CD4-positive, CD25-positive, alpha-beta regulatory T cell (primary cell): Measurements from ENCODE around the gene NEGR1. TPM values are rescaled to one million over a fixed set of nuclear protein-coding genes. Genes with fewer than 3 reads are reported as not detected.

ENCODE experiments used
- ATAC-seq, 2 donors: fragments of 150-1000 bp; cut with Tn5 transposase; one replicate each; pipeline ENCODE4 v1.10.0; 2021; ENCODE audit warnings: low read depth in 2 of 2, moderate number of reproducible peaks in 2 of 2, moderate library complexity in 1 of 2
- DNase-seq, 3 donors: peaks; one replicate each; pipeline versions ENCODE4 v3.0.0 to v3.0.0-alpha.2; 2012 to 2022; ENCODE audit warnings: mixed read lengths in 1 of 3
- H3K27ac ChIP-seq: one replicate; pipeline ENCODE4 v1.7.0; 2013; ENCODE audit warnings: mild to moderate bottlenecking, low read length; ENCODE audit not compliant: insufficient read depth, poor library complexity, severe bottlenecking
- H3K27me3 ChIP-seq: one replicate; pipeline ENCODE4 v1.7.0; 2013; ENCODE audit warnings: low read length; ENCODE audit not compliant: control insufficient read depth, insufficient read depth
- H3K36me3 ChIP-seq: one replicate; pipeline ENCODE4 v1.7.0; 2013; ENCODE audit warnings: mild to moderate bottlenecking, low read length, moderate library complexity; ENCODE audit not compliant: control insufficient read depth, insufficient read depth
- H3K4me1 ChIP-seq: 2 replicates; pipeline ENCODE4 v1.7.0; 2013; ENCODE audit warnings: mild to moderate bottlenecking, low read length; ENCODE audit not compliant: insufficient read depth, control insufficient read depth, poor library complexity, severe bottlenecking
- H3K4me3 ChIP-seq: one replicate; pipeline ENCODE4 v1.7.0; 2013; ENCODE audit warnings: low read depth, mild to moderate bottlenecking, low read length, moderate library complexity
- H3K9me3 ChIP-seq, 2 experiments: 1 replicate in 1 of 2; 2 replicates in 1 of 2; pipeline ENCODE4 v1.7.0; 2013; ENCODE audit warnings: low read length in 2 of 2, mild to moderate bottlenecking in 1 of 2, moderate library complexity in 1 of 2; ENCODE audit not compliant: control insufficient read depth in 2 of 2
- H3K27ac Mint-ChIP-seq, 3 donors: one replicate each; pipeline ENCODE4 v1.8.0; 2020 to 2022; ENCODE audit warnings: mild to moderate bottlenecking in 3 of 3, mixed read lengths in 3 of 3, moderate library complexity in 2 of 3
- H3K27me3 Mint-ChIP-seq: one replicate; pipeline ENCODE4 v1.8.0; 2022; ENCODE audit warnings: mild to moderate bottlenecking, mixed read lengths
- H3K36me3 Mint-ChIP-seq: one replicate; pipeline ENCODE4 v1.8.0; 2020; ENCODE audit warnings: mixed read lengths
- H3K4me1 Mint-ChIP-seq, 4 donors: one replicate each; pipeline ENCODE4 v1.8.0; 2020 to 2022; ENCODE audit warnings: mixed read lengths in 4 of 4, mild to moderate bottlenecking in 1 of 4
- H3K4me3 Mint-ChIP-seq, 4 donors: one replicate each; pipeline ENCODE4 v1.8.0; 2020 to 2022; ENCODE audit warnings: mild to moderate bottlenecking in 4 of 4, mixed read lengths in 4 of 4, moderate library complexity in 3 of 4
- H3K9me3 Mint-ChIP-seq, 7 donors: one replicate each; pipeline ENCODE4 v1.8.0; 2020 to 2022; ENCODE audit warnings: mixed read lengths in 7 of 7, mild to moderate bottlenecking in 3 of 7, moderate library complexity in 2 of 7
- polyA plus RNA-seq, 4 donors: library from polyadenylated mRNA; unstranded; fragments of 300-500 nt; fragmentation: Illumina TruSeq; gene quantifications; one replicate each; pipeline ENCODE4 v1.2.3, GENCODE V29; 2021
- total RNA-seq: library from RNA; stranded (reverse); gene quantifications from one replicate; pipeline ENCODE4 v1.2.3, GENCODE V29; 2022

Gene NEGR1
- total and polyA plus RNA-seq, 5 donors from 2014 or later: not detected

- no peaks in the 10 kb centered on the region for H3K36me3 ChIP-seq
- no peaks in the 10 kb centered on the region for H3K36me3 Mint-ChIP-seq
- DNase-seq (peak in 1 of 3 donors; percentile 14), ATAC-seq (no peak)
- H3K4me1 ChIP-seq: no peaks in the 10 kb centered on the region
- peaks cover 16% of the 10 kb centered on the region for H3K27me3 ChIP-seq
- H3K9me3 ChIP-seq: no peaks in the 10 kb centered on the region
- no peak overlapping the region for H3K27ac Mint-ChIP-seq
- peaks cover 0 to 9% (median 0%) of the 10 kb centered on the region in 7 donors for H3K9me3 Mint-ChIP-seq
- peak overlapping the region; percentile 31 for H3K4me3 ChIP-seq
- H3K4me1 Mint-ChIP-seq: peaks cover 3 to 19% (median 10%) of the 10 kb centered on the region in 4 donors
- no peak overlapping the region for H3K27ac ChIP-seq
- no peak overlapping the region for H3K4me3 Mint-ChIP-seq
- peaks cover 21% of the 10 kb centered on the region for H3K27me3 Mint-ChIP-seq
These were observed 2.2 kb upstream of the NEGR1 start for GRCh38 chr1:72284348-72285073.

- H3K4me1 Mint-ChIP-seq: peaks cover 3 to 19% (median 10%) of the 10 kb centered on the region in 4 donors
- H3K27me3 Mint-ChIP-seq: peaks cover 21% of the 10 kb centered on the region
These were observed 1.7 kb upstream of the NEGR1 start for GRCh38 chr1:72284084-72284347.

GRCh38 chr1:72283307-72284083 lies 1.2 kb upstream of the NEGR1 start:
- H3K4me3 ChIP-seq: peak overlapping the region; percentile 50
- H3K27ac Mint-ChIP-seq: no peak overlapping the region

More at GRCh38 chr1:72284084-72284347, 1.7 kb upstream of the NEGR1 start:
- no peak for DNase-seq
- no peak overlapping the region for H3K27ac Mint-ChIP-seq
- H3K36me3 Mint-ChIP-seq: no peaks in the 10 kb centered on the region
- ATAC-seq: no peak
- no peaks in the 10 kb centered on the region for H3K9me3 ChIP-seq
- H3K4me3 ChIP-seq: peak overlapping the region; percentile 31
- no peaks in the 10 kb centered on the region for H3K36me3 ChIP-seq
- H3K9me3 Mint-ChIP-seq: peaks cover 0 to 9% (median 0%) of the 10 kb centered on the region in 7 donors
- H3K27ac ChIP-seq: no peak overlapping the region
- H3K4me1 ChIP-seq: no peaks in the 10 kb centered on the region
- peaks cover 16% of the 10 kb centered on the region for H3K27me3 ChIP-seq
- H3K4me3 Mint-ChIP-seq: no peak overlapping the region

GRCh38 chr1:72283022-72283306 lies 625 bp upstream of the NEGR1 start:
- no peak overlapping the region for H3K4me3 Mint-ChIP-seq
- no peaks in the 10 kb centered on the region for H3K36me3 ChIP-seq
- no peaks in the 10 kb centered on the region for H3K36me3 Mint-ChIP-seq
- ATAC-seq: no peak
- peaks cover 21% of the 10 kb centered on the region for H3K27me3 Mint-ChIP-seq
- peak overlapping the region; percentile 50 for H3K4me3 ChIP-seq
- peak in 1 of 3 donors; percentile 4 for DNase-seq
- no peak overlapping the region for H3K27ac Mint-ChIP-seq
- H3K9me3 Mint-ChIP-seq: peaks cover 0 to 9% (median 0%) of the 10 kb centered on the region in 7 donors
- H3K27ac ChIP-seq: no peak overlapping the region
- H3K9me3 ChIP-seq: no peaks in the 10 kb centered on the region
- no peaks in the 10 kb centered on the region for H3K4me1 ChIP-seq
- peaks cover 16% of the 10 kb centered on the region for H3K27me3 ChIP-seq
- H3K4me1 Mint-ChIP-seq: peaks cover 3 to 19% (median 10%) of the 10 kb centered on the region in 4 donors

More at GRCh38 chr1:72283307-72284083, 1.2 kb upstream of the NEGR1 start:
- H3K9me3 ChIP-seq: no peaks in the 10 kb centered on the region
- H3K36me3 Mint-ChIP-seq: no peaks in the 10 kb centered on the region
- H3K36me3 ChIP-seq: no peaks in the 10 kb centered on the region
- H3K27ac ChIP-seq: no peak overlapping the region
- no peaks in the 10 kb centered on the region for H3K4me1 ChIP-seq
- DNase-seq (peak in 2 of 3 donors; percentile 7 to 14), ATAC-seq (peak; percentile 26 to 28)
- H3K4me3 Mint-ChIP-seq: no peak overlapping the region
- peaks cover 16% of the 10 kb centered on the region for H3K27me3 ChIP-seq
- peaks cover 21% of the 10 kb centered on the region for H3K27me3 Mint-ChIP-seq
- peaks cover 0 to 9% (median 0%) of the 10 kb centered on the region in 7 donors for H3K9me3 Mint-ChIP-seq
- H3K4me1 Mint-ChIP-seq: peaks cover 3 to 19% (median 10%) of the 10 kb centered on the region in 4 donors

- H3K4me3 Mint-ChIP-seq: peak overlapping the region; percentile 24 to 88 (median 82)
- Histone ChIP-seq H3K36me3 (no peaks in the 10 kb centered on the region), H3K27me3 (peaks cover 16% of the 10 kb centered on the region), H3K4me1 (no peaks in the 10 kb centered on the region), H3K4me3 (no peak overlapping the region), H3K9me3 (no peaks in the 10 kb centered on the region), H3K27ac (no peak overlapping the region)
- peaks cover 3 to 19% (median 10%) of the 10 kb centered on the region in 4 donors for H3K4me1 Mint-ChIP-seq
- peak overlapping the region in 2 of 3 donors; percentile 24 to 80 for H3K27ac Mint-ChIP-seq
- ATAC-seq (peak in 1 of 2 donors; percentile 8), DNase-seq (no peak)
- no peaks in the 10 kb centered on the region for H3K36me3 Mint-ChIP-seq
- H3K9me3 Mint-ChIP-seq: peaks cover 0 to 9% (median 0%) of the 10 kb centered on the region in 7 donors
- peaks cover 21% of the 10 kb centered on the region for H3K27me3 Mint-ChIP-seq
These were observed 585 bp downstream of the NEGR1 start for GRCh38 chr1:72281637-72282270.

- H3K36me3 ChIP-seq: no peaks in the 10 kb centered on the region
- H3K9me3 ChIP-seq: no peaks in the 10 kb centered on the region
- H3K36me3 Mint-ChIP-seq: no peaks in the 10 kb centered on the region
- ATAC-seq (no peak), DNase-seq (no peak)
- no peak overlapping the region for H3K4me3 ChIP-seq
- H3K9me3 Mint-ChIP-seq: peaks cover 0 to 7% (median 0%) of the 10 kb centered on the region in 7 donors
- H3K4me3 Mint-ChIP-seq: peak overlapping the region in 3 of 4 donors; percentile 24 to 88 (median 86)
- H3K4me1 Mint-ChIP-seq: peaks cover 3 to 16% (median 10%) of the 10 kb centered on the region in 4 donors
- H3K27ac ChIP-seq: no peak overlapping the region
- peaks cover 21% of the 10 kb centered on the region for H3K27me3 Mint-ChIP-seq
- H3K4me1 ChIP-seq: no peaks in the 10 kb centered on the region
- peak overlapping the region in 1 of 3 donors; percentile 16 for H3K27ac Mint-ChIP-seq
- peaks cover 16% of the 10 kb centered on the region for H3K27me3 ChIP-seq
These were observed 1.2 kb downstream of the NEGR1 start for GRCh38 chr1:72281144-72281543.

GRCh38 chr1:72280711-72281110 lies 1.6 kb downstream of the NEGR1 start:
- H3K9me3 Mint-ChIP-seq: peaks cover 0 to 7% (median 0%) of the 10 kb centered on the region in 7 donors

More at GRCh38 chr1:72280711-72281110, 1.6 kb downstream of the NEGR1 start:
- H3K27me3 Mint-ChIP-seq: peaks cover 21% of the 10 kb centered on the region
- Histone ChIP-seq H3K9me3 (no peaks in the 10 kb centered on the region), H3K36me3 (no peaks in the 10 kb centered on the region), H3K27ac (no peak overlapping the region), H3K4me3 (no peak overlapping the region), H3K27me3 (peaks cover 16% of the 10 kb centered on the region), H3K4me1 (no peaks in the 10 kb centered on the region)
- H3K4me1 Mint-ChIP-seq: peaks cover 3 to 16% (median 10%) of the 10 kb centered on the region in 4 donors
- H3K27ac Mint-ChIP-seq: no peak overlapping the region
- H3K36me3 Mint-ChIP-seq: no peaks in the 10 kb centered on the region
- DNase-seq: no peak
- H3K4me3 Mint-ChIP-seq: peak overlapping the region in 1 of 4 donors; percentile 88
- ATAC-seq: no peak
